Measurements from ENCODE around the gene GRAMD2A.

GRAMD2A gene

GRCh38 chr15:72155635-72156616 lies 41.7 kb downstream of the GRAMD2A start:
- H3K4me3 ChIP-seq (ENCODE audit: low read depth, low read length), result peak overlapping the region; percentile 39
- DNase-seq (ENCODE audit: low read depth), result peak; percentile 70
- in situ Hi-C loops (cut with HindIII; ENCODE audit: low sequenced_read_pairs), result no loop called here
- peak; percentile 91 for TF ChIP-seq CTCF (IDR thresholded peaks at IDR 0.05; ENCODE audit: low read depth, low read length, missing control alignments)

- H3K4me3 ChIP-seq (ENCODE audit: low read depth, low read length), result peak overlapping the region; percentile 39
- DNase-seq (ENCODE audit: low read depth), result no peak
- in situ Hi-C loops (cut with HindIII; ENCODE audit: low sequenced_read_pairs), result no loop called here
- no peak for TF ChIP-seq CTCF (IDR thresholded peaks at IDR 0.05; ENCODE audit: low read depth, low read length, missing control alignments)
Measured at GRCh38 chr15:72155003-72155621, 42.5 kb downstream of the GRAMD2A start.

GRCh38 chr15:72154316-72154715 lies 43.3 kb downstream of the GRAMD2A start:
- in situ Hi-C loops (cut with HindIII; ENCODE audit: low sequenced_read_pairs), result no loop called here
- TF ChIP-seq CTCF (IDR thresholded peaks at IDR 0.05; ENCODE audit: low read depth, low read length, missing control alignments), result no peak
- DNase-seq (ENCODE audit: low read depth), result no peak
- no peak overlapping the region for H3K4me3 ChIP-seq (ENCODE audit: low read depth, low read length)

GRCh38 chr15:72153269-72154000 lies 44.2 kb downstream of the GRAMD2A start:
- DNase-seq (ENCODE audit: low read depth), result no peak
- no peak overlapping the region for H3K4me3 ChIP-seq (ENCODE audit: low read depth, low read length)
- TF ChIP-seq CTCF (IDR thresholded peaks at IDR 0.05; ENCODE audit: low read depth, low read length, missing control alignments), result no peak
- in situ Hi-C loops (cut with HindIII; ENCODE audit: low sequenced_read_pairs), result no loop called here

- in situ Hi-C loops (cut with HindIII; ENCODE audit: low sequenced_read_pairs), result no loop called here
- DNase-seq (ENCODE audit: low read depth), result no peak
- no peak for TF ChIP-seq CTCF (IDR thresholded peaks at IDR 0.05; ENCODE audit: low read depth, low read length, missing control alignments)
- no peak overlapping the region for H3K4me3 ChIP-seq (ENCODE audit: low read depth, low read length)
Measured at GRCh38 chr15:72147418-72147817, 50.2 kb downstream of the GRAMD2A start.

GRCh38 chr15:72146934-72147333 lies 50.7 kb downstream of the GRAMD2A start:
- no peak overlapping the region for H3K4me3 ChIP-seq (ENCODE audit: low read depth, low read length)
- no peak for DNase-seq (ENCODE audit: low read depth)
- no peak for TF ChIP-seq CTCF (IDR thresholded peaks at IDR 0.05; ENCODE audit: low read depth, low read length, missing control alignments)
- in situ Hi-C loops (cut with HindIII; ENCODE audit: low sequenced_read_pairs), result no loop called here
